HG02588 (cell line): ENCODE data around the gene COPS6.
"Not testable (repeated sequence)": the region's sequence is repeated elsewhere in the genome, so short reads cannot be mapped to it uniquely, and the experiment has no call there.

ENCODE experiments used
- ATAC-seq: cut with Tn5 transposase; IDR thresholded peaks from one replicate; pipeline ENCODE4 v1.9.1; 2021; ENCODE audit warnings: mild to moderate bottlenecking, moderate library complexity; ENCODE audit not compliant: unreplicated experiment

The COPS6 gene

GRCh38 chr7:100126239-100126930, 37.6 kb downstream of the COPS6 start:
- peak; percentile 4 for ATAC-seq

GRCh38 chr7:100126931-100127865, 38.4 kb downstream of the COPS6 start, which contains the start of gene MBLAC1:
MBLAC1 (plus strand) TSS chr7:100126967; CDS start chr7:100127396, 429 bp downstream.
- peak; percentile 65 for ATAC-seq

GRCh38 chr7:100127866-100128636, 39.3 kb downstream of the COPS6 start:
- no peak for ATAC-seq

- no peak for ATAC-seq
These were observed 39.8 kb downstream of the COPS6 start for GRCh38 chr7:100128637-100128963.

GRCh38 chr7:100130220-100130607, 41.4 kb downstream of the COPS6 start:
- ATAC-seq, result not testable (repeated sequence)

- ATAC-seq, result no peak
These were observed 42.1 kb downstream of the COPS6 start for GRCh38 chr7:100130608-100131453.

GRCh38 chr7:100132126-100132525, 43.4 kb downstream of the COPS6 start:
- ATAC-seq, result no peak

- ATAC-seq, result peak; percentile 58
These were observed 44.0 kb downstream of the COPS6 start for GRCh38 chr7:100132697-100133151.

GRCh38 chr7:100137851-100138760, 49.3 kb downstream of the COPS6 start:
- no peak for ATAC-seq

- ATAC-seq, result no peak
These were observed 52.8 kb downstream of the COPS6 start for GRCh38 chr7:100141555-100141949.
